H9 (cell line): Measurements from ENCODE around the gene MAST2. TPM values are rescaled to one million over a fixed set of nuclear protein-coding genes. Genes with fewer than 3 reads are reported as not detected.

Experiments used
- DNase-seq: peaks from one replicate; pipeline ENCODE4 v3.0.0-alpha.2; 2017
- H2AFZ ChIP-seq: one replicate; pipeline ENCODE4 v1.6.1; 2013; ENCODE audit warnings: mild to moderate bottlenecking, low read length, control low read depth, moderate library complexity
- H2AK5ac ChIP-seq: 2 replicates; pipeline ENCODE4 v1.6.1; 2013; ENCODE audit warnings: low read length, control low read depth, mixed read lengths; ENCODE audit not compliant: insufficient read length
- H2BK120ac ChIP-seq: one replicate; pipeline ENCODE4 v1.6.1; 2013; ENCODE audit warnings: low read depth, mild to moderate bottlenecking, low read length, control low read depth, inconsistent platforms; ENCODE audit not compliant: poor library complexity, severe bottlenecking
- H2BK12ac ChIP-seq: 2 replicates; pipeline ENCODE4 v1.6.1; 2013; ENCODE audit warnings: low read length, control low read depth, mixed read lengths, low read depth; ENCODE audit not compliant: insufficient read length
- H2BK15ac ChIP-seq: 2 replicates; pipeline ENCODE4 v1.6.1; 2013; ENCODE audit warnings: low read depth, low read length, control low read depth
- H2BK20ac ChIP-seq: one replicate; pipeline ENCODE4 v1.6.1; 2013; ENCODE audit warnings: low read depth, mild to moderate bottlenecking, low read length, control low read depth, inconsistent platforms; ENCODE audit not compliant: poor library complexity, severe bottlenecking
- H2BK5ac ChIP-seq: 2 replicates; pipeline ENCODE4 v1.6.1; 2013; ENCODE audit warnings: low read length, control low read depth, mixed read lengths; ENCODE audit not compliant: insufficient read length
- H3K14ac ChIP-seq: 2 replicates; pipeline ENCODE4 v1.6.1; 2013; ENCODE audit warnings: low read length, control low read depth; ENCODE audit not compliant: insufficient read depth
- H3K18ac ChIP-seq: 2 replicates; pipeline ENCODE4 v1.6.1; 2013; ENCODE audit warnings: low read depth, mild to moderate bottlenecking, mixed read lengths, low read length, control low read depth; ENCODE audit not compliant: insufficient read length
- H3K23ac ChIP-seq: 2 replicates; pipeline ENCODE4 v1.6.1; 2013; ENCODE audit warnings: low read length, control low read depth, mixed read lengths, low read depth; ENCODE audit not compliant: insufficient read length
- H3K23me2 ChIP-seq: 2 replicates; pipeline ENCODE4 v1.6.1; 2013; ENCODE audit warnings: low read depth, mild to moderate bottlenecking, mixed read lengths, low read length, control low read depth; ENCODE audit not compliant: insufficient read length, poor library complexity, severe bottlenecking
- H3K27ac ChIP-seq: 2 replicates; pipeline ENCODE4 v1.5.1; 2013; ENCODE audit warnings: low read length, control low read depth, mixed read lengths, low read depth; ENCODE audit not compliant: insufficient read length
- H3K27me3 ChIP-seq: 2 replicates; pipeline ENCODE4 v1.6.1; 2013; ENCODE audit warnings: low read length, control low read depth, inconsistent platforms; ENCODE audit not compliant: insufficient read depth
- H3K4ac ChIP-seq: 2 replicates; pipeline ENCODE4 v1.6.1; 2013; ENCODE audit warnings: low read depth, mild to moderate bottlenecking, control low read depth, inconsistent platforms, low read length, moderate library complexity
- H3K4me1 ChIP-seq: 2 replicates; pipeline ENCODE4 v1.6.1; 2013; ENCODE audit warnings: low read length, control low read depth, inconsistent platforms; ENCODE audit not compliant: insufficient read depth
- H3K4me2 ChIP-seq: 2 replicates; pipeline ENCODE4 v1.6.1; 2013; ENCODE audit warnings: low read length, control low read depth, mixed read lengths; ENCODE audit not compliant: insufficient read length, insufficient read depth
- H3K56ac ChIP-seq: 2 replicates; pipeline ENCODE4 v1.6.1; 2013; ENCODE audit warnings: low read depth, mild to moderate bottlenecking, mixed read lengths, low read length, control low read depth; ENCODE audit not compliant: insufficient read length
- H3K79me1 ChIP-seq: 2 replicates; pipeline ENCODE4 v1.6.1; 2013; ENCODE audit warnings: low read depth, mild to moderate bottlenecking, moderate library complexity, low read length, control low read depth, inconsistent platforms; ENCODE audit not compliant: insufficient read depth, poor library complexity, severe bottlenecking
- H3K79me2 ChIP-seq: 2 replicates; pipeline ENCODE4 v1.6.1; 2013; ENCODE audit warnings: low read length, control low read depth, inconsistent platforms; ENCODE audit not compliant: insufficient read depth
- H3K9ac ChIP-seq: 2 replicates; pipeline ENCODE4 v1.6.1; 2013; ENCODE audit warnings: low read length, control low read depth, mixed read lengths; ENCODE audit not compliant: insufficient read length; ENCODE audit errors: extremely low read depth
- H3K9me3 ChIP-seq: one replicate; pipeline ENCODE4 v1.6.1; 2013; ENCODE audit warnings: low read depth, low read length, inconsistent platforms; ENCODE audit not compliant: control insufficient read depth
- H3T11ph ChIP-seq: one replicate; pipeline ENCODE4 v1.6.1; 2013; ENCODE audit warnings: mild to moderate bottlenecking, low read length, control low read depth, inconsistent platforms
- H4K20me1 ChIP-seq: one replicate; pipeline ENCODE4 v1.6.1; 2013; ENCODE audit not compliant: control insufficient read depth, insufficient read length, insufficient read depth
- H4K5ac ChIP-seq: 2 replicates; pipeline ENCODE4 v1.6.1; 2013; ENCODE audit warnings: low read depth, mild to moderate bottlenecking, mixed read lengths, low read length, control low read depth; ENCODE audit not compliant: insufficient read length
- H4K8ac ChIP-seq: replicated peaks from 2 replicates; pipeline ENCODE4 v1.6.1; 2013; ENCODE audit warnings: low read length, control low read depth, mixed read lengths, low read depth; ENCODE audit not compliant: insufficient read length
- H4K91ac ChIP-seq: 2 replicates; pipeline ENCODE4 v1.6.1; 2013; ENCODE audit warnings: low read depth, mild to moderate bottlenecking, moderate library complexity, mixed read lengths, low read length, control low read depth; ENCODE audit not compliant: insufficient read length
- H3K27ac Mint-ChIP-seq, 3 experiments: 2 replicates in 2 of 3; 3 replicates in 1 of 3; pipeline ENCODE4 v1.8.0; 2020 to 2021; ENCODE audit warnings: mixed read lengths in 3 of 3, mild to moderate bottlenecking in 1 of 3, moderate library complexity in 1 of 3
- H3K27me3 Mint-ChIP-seq: 2 replicates; pipeline ENCODE4 v1.8.0; 2021; ENCODE audit warnings: low read depth, mild to moderate bottlenecking, moderate library complexity, mixed read lengths
- H3K36me3 Mint-ChIP-seq, 3 experiments: 2 replicates in 2 of 3; 3 replicates in 1 of 3; pipeline ENCODE4 v1.8.0; 2020 to 2021; ENCODE audit warnings: low read depth in 3 of 3, mixed read lengths in 3 of 3; ENCODE audit not compliant: insufficient read depth in 1 of 3
- H3K4me1 Mint-ChIP-seq, 2 experiments: 2 replicates each; pipeline ENCODE4 v1.8.0; 2020; ENCODE audit warnings: mixed read lengths in 2 of 2
- H3K4me3 Mint-ChIP-seq, 2 experiments: 2 replicates in 1 of 2; 3 replicates in 1 of 2; pipeline ENCODE4 v1.8.0; 2020 to 2021; ENCODE audit warnings: mild to moderate bottlenecking in 2 of 2, mixed read lengths in 2 of 2, moderate library complexity in 1 of 2
- H3K9me3 Mint-ChIP-seq, 2 experiments: 2 replicates in 1 of 2; 3 replicates in 1 of 2; pipeline ENCODE4 v1.8.0; 2020; ENCODE audit warnings: mild to moderate bottlenecking in 2 of 2, mixed read lengths in 2 of 2, moderate library complexity in 1 of 2
- WGBS: extraction: QIAGEN DNeasy Blood & Tissue Kit; methylation state at CpG from one replicate; pipeline ENCODE4 v1.1.7; 2013; ENCODE audit warnings: missing lambda C conversion rate, low lambda C conversion rate, mixed read lengths; ENCODE audit not compliant: insufficient read length; ENCODE audit errors: extremely low coverage; 5-methylcytosine and 5-hydroxymethylcytosine counted together
- total RNA-seq: library from RNA; stranded (reverse); gene quantifications from 2 replicates; pipeline ENCODE4 v1.2.1, GENCODE V29; 2021
- TF ChIP-seq, protein P1 (sequence below): fragments of 200-600 bp; sonication (generic); conservative IDR thresholded peaks from 3 replicates; pipeline ENCODE4 v1.8.0; 2021; ENCODE audit warnings: antibody characterized with exemption, mild to moderate bottlenecking

MAST2 gene
- total RNA-seq, 1 experiment from 2014 or later, result 28.8 TPM

- WGBS, result no CpG with 5 or more reads among the region's 4 CpGs
- H3K27ac Mint-ChIP-seq, result no peak overlapping the region
- Histone ChIP-seq H4K20me1 (no peaks in the 10 kb centered on the region), H3K4me2 (no peak overlapping the region), H3K23me2 (peaks cover 6% of the 10 kb centered on the region), H2BK20ac (no peak overlapping the region), H3K79me1 (no peaks in the 10 kb centered on the region), H3T11ph (no peak overlapping the region), H3K9ac (no peak overlapping the region), H2BK12ac (no peak overlapping the region), H4K91ac (no peak overlapping the region), H3K23ac (no peak overlapping the region), H3K18ac (no peak overlapping the region), H3K4ac (no peak overlapping the region), H4K5ac (no peak overlapping the region), H3K79me2 (peaks cover 9% of the 10 kb centered on the region; the same call in 1 of the 2 replicates), H2BK120ac (no peak overlapping the region), H3K56ac (no peak overlapping the region), H2AK5ac (no peak overlapping the region), H3K9me3 (no peaks in the 10 kb centered on the region), H3K4me1 (peaks cover 3% of the 10 kb centered on the region; the same call in 1 of the 2 replicates), H2AFZ (no peak overlapping the region), H2BK15ac (no peak overlapping the region), H3K14ac (no peak overlapping the region), H3K27ac (no peak overlapping the region), H2BK5ac (no peak overlapping the region), H3K27me3 (no peaks in the 10 kb centered on the region), H4K8ac (no peak overlapping the region)
- H3K27me3 Mint-ChIP-seq, result peaks cover 14% of the 10 kb centered on the region
- H3K9me3 Mint-ChIP-seq, result no peaks in the 10 kb centered on the region
- DNase-seq, result no peak
- TF ChIP-seq, protein P1, sequence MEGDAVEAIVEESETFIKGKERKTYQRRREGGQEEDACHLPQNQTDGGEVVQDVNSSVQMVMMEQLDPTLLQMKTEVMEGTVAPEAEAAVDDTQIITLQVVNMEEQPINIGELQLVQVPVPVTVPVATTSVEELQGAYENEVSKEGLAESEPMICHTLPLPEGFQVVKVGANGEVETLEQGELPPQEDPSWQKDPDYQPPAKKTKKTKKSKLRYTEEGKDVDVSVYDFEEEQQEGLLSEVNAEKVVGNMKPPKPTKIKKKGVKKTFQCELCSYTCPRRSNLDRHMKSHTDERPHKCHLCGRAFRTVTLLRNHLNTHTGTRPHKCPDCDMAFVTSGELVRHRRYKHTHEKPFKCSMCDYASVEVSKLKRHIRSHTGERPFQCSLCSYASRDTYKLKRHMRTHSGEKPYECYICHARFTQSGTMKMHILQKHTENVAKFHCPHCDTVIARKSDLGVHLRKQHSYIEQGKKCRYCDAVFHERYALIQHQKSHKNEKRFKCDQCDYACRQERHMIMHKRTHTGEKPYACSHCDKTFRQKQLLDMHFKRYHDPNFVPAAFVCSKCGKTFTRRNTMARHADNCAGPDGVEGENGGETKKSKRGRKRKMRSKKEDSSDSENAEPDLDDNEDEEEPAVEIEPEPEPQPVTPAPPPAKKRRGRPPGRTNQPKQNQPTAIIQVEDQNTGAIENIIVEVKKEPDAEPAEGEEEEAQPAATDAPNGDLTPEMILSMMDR, result no peak
- H3K4me3 Mint-ChIP-seq, result no peak overlapping the region
- peaks cover 11 to 33% (median 29%) of the 10 kb centered on the region in 3 experiments for H3K36me3 Mint-ChIP-seq
- peaks cover 26 to 30% of the 10 kb centered on the region in 2 experiments for H3K4me1 Mint-ChIP-seq
These were observed 2.7 kb downstream of the MAST2 start for GRCh38 chr1:45806129-45806528.
